Bronchial epithelial cell (primary cell): Measurements from ENCODE around the gene LDHB. TPM values are rescaled to one million over a fixed set of nuclear protein-coding genes. Genes with fewer than 3 reads are reported as not detected.

Experiments
- DNase-seq: peaks from one replicate; pipeline ENCODE4 v3.0.0-alpha.2; 2010; ENCODE audit warnings: low read depth
- FAIRE-seq: peaks from 2 replicates; lab custom pipeline; 2011; peaks lifted over from hg19 to GRCh38; lab: Jason Lieb, UNC
- H3K27me3 ChIP-seq: 2 replicates; pipeline ENCODE4 v1.5.1; 2011; ENCODE audit warnings: low read length; ENCODE audit not compliant: control insufficient read depth, insufficient read depth
- H3K36me3 ChIP-seq: 2 replicates; pipeline ENCODE4 v1.5.1; 2011; ENCODE audit warnings: low read length; ENCODE audit not compliant: control insufficient read depth, insufficient read depth
- H3K4me3 ChIP-seq: 2 replicates; pipeline ENCODE4 v1.5.1; 2011; ENCODE audit warnings: mild to moderate bottlenecking, low read depth, low read length, control low read depth
- total RNA-seq: library from RNA; depleted of rRNA; stranded (reverse); fragments of >200 nt; gene quantifications from 2 replicates; pipeline ENCODE4 v1.2.1, GENCODE V29; 2014
- TF ChIP-seq, protein P1 (sequence below): IDR thresholded peaks from 2 replicates; pipeline ENCODE4 v1.5.1; 2011; ENCODE audit warnings: mild to moderate bottlenecking, moderate library complexity, low read length, control low read depth, inconsistent platforms; ENCODE audit not compliant: insufficient read depth, severe bottlenecking

The LDHB gene
- total RNA-seq, 1 donor from 2014 or later: 1,083 TPM

DNA sequence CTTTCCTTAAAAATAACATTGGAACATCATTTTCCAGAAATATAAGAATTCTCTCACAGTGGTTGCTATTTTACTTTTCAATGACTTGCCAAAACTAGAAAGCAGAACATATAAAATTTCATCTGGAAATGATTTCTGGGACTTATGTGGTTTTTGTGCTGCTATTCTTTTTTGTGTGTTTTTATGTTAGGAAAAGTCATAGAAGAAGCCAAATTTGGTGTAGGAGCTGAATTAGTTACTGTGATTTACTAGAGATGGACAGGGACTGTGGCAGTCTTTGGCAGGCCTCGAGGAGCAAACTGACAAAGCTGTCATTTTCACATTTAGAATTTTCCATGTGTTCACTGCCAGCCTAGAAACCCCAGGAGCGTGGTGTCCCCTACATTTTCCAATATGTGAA is 38.3 kb upstream of the LDHB start:
- no peak for DNase-seq
- no peaks in the 10 kb centered on the region for H3K27me3 ChIP-seq
- TF ChIP-seq, protein P1, sequence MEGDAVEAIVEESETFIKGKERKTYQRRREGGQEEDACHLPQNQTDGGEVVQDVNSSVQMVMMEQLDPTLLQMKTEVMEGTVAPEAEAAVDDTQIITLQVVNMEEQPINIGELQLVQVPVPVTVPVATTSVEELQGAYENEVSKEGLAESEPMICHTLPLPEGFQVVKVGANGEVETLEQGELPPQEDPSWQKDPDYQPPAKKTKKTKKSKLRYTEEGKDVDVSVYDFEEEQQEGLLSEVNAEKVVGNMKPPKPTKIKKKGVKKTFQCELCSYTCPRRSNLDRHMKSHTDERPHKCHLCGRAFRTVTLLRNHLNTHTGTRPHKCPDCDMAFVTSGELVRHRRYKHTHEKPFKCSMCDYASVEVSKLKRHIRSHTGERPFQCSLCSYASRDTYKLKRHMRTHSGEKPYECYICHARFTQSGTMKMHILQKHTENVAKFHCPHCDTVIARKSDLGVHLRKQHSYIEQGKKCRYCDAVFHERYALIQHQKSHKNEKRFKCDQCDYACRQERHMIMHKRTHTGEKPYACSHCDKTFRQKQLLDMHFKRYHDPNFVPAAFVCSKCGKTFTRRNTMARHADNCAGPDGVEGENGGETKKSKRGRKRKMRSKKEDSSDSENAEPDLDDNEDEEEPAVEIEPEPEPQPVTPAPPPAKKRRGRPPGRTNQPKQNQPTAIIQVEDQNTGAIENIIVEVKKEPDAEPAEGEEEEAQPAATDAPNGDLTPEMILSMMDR: no peak
- no peaks in the 10 kb centered on the region for H3K36me3 ChIP-seq
- no peak overlapping the region for H3K4me3 ChIP-seq
- no peak for FAIRE-seq

DNA sequence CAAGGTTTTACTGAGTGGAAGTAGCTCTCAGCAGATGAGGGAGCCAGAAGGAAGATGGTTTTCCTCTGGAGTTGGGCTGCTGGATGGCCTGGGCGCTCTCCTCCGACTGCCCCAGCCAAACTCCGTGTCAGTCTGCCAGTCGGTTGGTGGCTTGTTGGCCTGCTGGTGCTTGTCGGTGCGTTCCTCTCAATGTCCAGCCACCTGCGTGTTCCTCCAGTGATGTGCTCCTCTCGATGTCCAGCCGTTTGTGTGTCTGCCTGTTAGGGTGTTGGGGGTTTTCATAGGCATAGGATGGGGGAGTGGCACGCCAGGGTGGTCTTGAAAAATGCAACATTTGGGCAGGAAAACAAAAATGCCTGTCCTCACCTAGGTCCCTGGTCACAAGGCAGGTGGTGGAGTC is 37.0 kb upstream of the LDHB start:
- Histone ChIP-seq H3K27me3 (no peaks in the 10 kb centered on the region), H3K4me3 (no peak overlapping the region), H3K36me3 (no peaks in the 10 kb centered on the region)
- DNase-seq (no peak), FAIRE-seq (no peak)
- TF ChIP-seq, protein P1: no peak

DNA sequence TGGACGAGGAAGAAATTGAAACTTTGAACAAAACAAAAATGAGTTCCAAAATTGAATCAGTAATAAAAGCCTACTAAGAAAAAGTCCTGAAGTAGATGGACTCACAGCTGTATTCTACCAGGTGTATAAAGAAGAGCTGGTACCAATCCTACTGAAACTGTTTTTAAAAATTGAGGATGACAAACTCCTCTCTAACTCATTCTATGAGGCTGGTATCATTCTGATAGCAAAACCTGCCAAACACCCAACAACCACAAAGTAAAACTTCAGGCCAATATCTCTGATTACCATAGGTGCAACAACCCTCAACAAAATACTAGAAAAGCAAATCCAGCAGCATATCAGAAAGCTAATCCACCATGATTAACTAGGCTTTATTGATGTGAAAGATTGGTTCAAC is 33.9 kb upstream of the LDHB start:
- H3K4me3 ChIP-seq: no peak overlapping the region
- H3K27me3 ChIP-seq: no peaks in the 10 kb centered on the region
- no peaks in the 10 kb centered on the region for H3K36me3 ChIP-seq
- TF ChIP-seq, protein P1: no peak
- DNase-seq (no peak), FAIRE-seq (no peak)

DNA sequence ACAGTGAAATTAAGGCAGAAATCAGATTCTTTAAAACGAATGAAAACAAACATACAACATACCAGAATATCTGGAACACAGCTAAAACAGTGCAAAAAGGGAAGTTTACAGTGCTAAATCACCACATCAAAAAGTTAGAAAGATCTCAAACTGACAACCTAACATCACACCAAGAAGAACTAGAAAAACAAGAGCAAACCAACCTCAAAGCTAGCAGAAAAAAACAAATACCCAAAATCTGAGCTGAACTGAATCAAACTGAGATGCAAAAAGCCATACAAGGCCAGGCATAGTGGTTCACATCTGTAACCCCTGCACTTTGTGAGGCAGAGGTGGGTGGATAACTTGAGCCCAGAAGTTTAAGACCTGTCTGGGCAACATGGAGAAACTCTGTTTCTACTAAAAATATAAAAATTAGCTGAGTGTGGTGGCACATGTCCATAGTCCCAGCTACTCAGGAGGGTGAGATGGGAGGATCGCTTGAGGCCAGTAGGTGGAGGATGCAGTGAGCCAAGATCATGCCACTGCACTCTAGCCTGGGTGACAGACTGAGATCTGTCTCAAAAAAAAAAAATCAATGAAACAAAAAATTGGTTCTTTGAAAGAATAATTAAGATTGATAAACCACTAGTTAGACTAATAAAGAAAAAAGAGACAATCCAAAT is 33.2 kb upstream of the LDHB start:
- TF ChIP-seq, protein P1: no peak
- Histone ChIP-seq H3K4me3 (no peak overlapping the region), H3K36me3 (no peaks in the 10 kb centered on the region), H3K27me3 (no peaks in the 10 kb centered on the region)
- no peak for FAIRE-seq
- no peak for DNase-seq

DNA sequence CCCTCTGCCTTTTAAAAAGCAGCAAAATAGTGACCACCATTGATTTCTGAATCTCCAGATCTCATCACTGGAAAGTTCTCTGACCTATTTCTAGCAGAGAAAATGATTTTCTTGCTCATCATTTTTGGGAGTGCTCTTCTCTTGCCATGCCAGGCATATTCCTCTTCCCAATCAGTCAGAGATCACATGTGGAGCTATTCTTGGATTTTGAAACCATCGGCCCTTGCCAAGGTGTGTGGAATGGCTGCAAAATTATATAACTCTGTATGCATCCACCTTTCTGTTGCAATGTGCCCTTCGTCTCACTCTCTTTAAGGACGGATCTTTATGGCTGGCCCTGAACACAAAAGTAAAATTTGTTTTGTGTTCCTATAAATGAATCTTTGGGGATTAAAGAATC is 25.5 kb upstream of the LDHB start:
- H3K27me3 ChIP-seq: no peaks in the 10 kb centered on the region
- no peak overlapping the region for H3K4me3 ChIP-seq
- no peaks in the 10 kb centered on the region for H3K36me3 ChIP-seq
- no peak for DNase-seq
- TF ChIP-seq, protein P1: no peak
- no peak for FAIRE-seq

DNA sequence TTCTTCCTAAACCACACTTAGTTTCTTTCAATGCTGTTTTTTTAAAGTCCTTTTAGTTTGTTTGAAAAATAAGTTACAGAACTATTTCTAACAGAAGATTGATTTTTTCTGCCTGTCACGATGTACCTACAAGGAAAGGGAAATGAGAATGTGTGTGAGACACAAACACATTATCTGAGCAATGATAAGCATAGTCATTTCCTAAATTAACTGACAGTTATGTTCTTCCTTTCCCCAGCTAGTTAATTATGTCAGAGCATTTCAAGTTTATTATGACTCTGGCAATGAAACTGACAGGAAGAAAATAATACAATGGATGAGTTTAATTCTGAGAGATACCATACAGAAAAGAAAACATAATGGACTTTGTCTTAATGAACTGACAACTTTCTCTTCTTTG is 21.3 kb upstream of the LDHB start:
- Histone ChIP-seq H3K36me3 (no peaks in the 10 kb centered on the region), H3K27me3 (no peaks in the 10 kb centered on the region), H3K4me3 (no peak overlapping the region)
- DNase-seq (no peak), FAIRE-seq (no peak)
- TF ChIP-seq, protein P1: no peak
